HEK293 (cell line): ENCODE results near the gene ATOH8.

Experiments
- CTCF ChIA-PET: fragments of 350-600 bp; formaldehyde crosslinking; extraction: SDS; loops from one replicate; lab custom pipeline; 2021; ENCODE audit warnings: antibody characterized with exemption; lab: Yijun Ruan, JAX
- POLR2A ChIA-PET: fragments of 300-600 bp; formaldehyde crosslinking; extraction: SDS; loops from one replicate; lab custom pipeline; 2020; ENCODE audit warnings: antibody characterized with exemption, inconsistent platforms; lab: Yijun Ruan, JAX
- H3K27ac ChIP-seq: fragments of 200-500 bp; sonication (Bioruptor generic); 2 replicates; pipeline ENCODE4 v1.5.1; 2014; ENCODE audit warnings: low read depth, low read length, control low read depth, inconsistent platforms; ENCODE audit errors: extremely low read depth
- H3K36me3 ChIP-seq, 2 experiments: fragments of 200-500 bp in 1 of 2; sonication (Bioruptor generic) in 1 of 2; 1 replicate in 1 of 2; 2 replicates in 1 of 2; pipeline ENCODE4 v1.5.1; 2014 to 2017; ENCODE audit warnings: inconsistent platforms in 2 of 2, low read length in 2 of 2; ENCODE audit not compliant: control insufficient read depth in 2 of 2, insufficient read depth in 1 of 2
- H3K4me1 ChIP-seq: fragments of 200-500 bp; sonication (Bioruptor generic); 2 replicates; pipeline ENCODE4 v1.5.1; 2014; ENCODE audit warnings: mild to moderate bottlenecking, low read length, inconsistent platforms; ENCODE audit not compliant: control insufficient read depth, insufficient read depth
- H3K4me3 ChIP-seq: 2 replicates; pipeline ENCODE4 v1.5.1; 2011; ENCODE audit warnings: low read depth, mild to moderate bottlenecking, control low read depth, low read length, moderate library complexity
- H3K9me3 ChIP-seq: fragments of 200-500 bp; sonication (Bioruptor generic); 2 replicates; pipeline ENCODE4 v1.5.1; 2014; ENCODE audit warnings: low read depth, low read length, inconsistent platforms; ENCODE audit not compliant: control insufficient read depth, insufficient read depth
- GFI1B ChIP-seq: fragments of 450-650 bp; formaldehyde crosslinking; IDR thresholded peaks from 2 replicates; pipeline ENCODE4 v1.5.1; 2016; ENCODE audit warnings: missing biosample characterization, missing genetic modification characterization
- GLIS1 ChIP-seq: fragments of 450-650 bp; formaldehyde crosslinking; IDR thresholded peaks from 2 replicates; pipeline ENCODE4 v1.5.1; 2016; ENCODE audit warnings: missing biosample characterization, missing genetic modification characterization
- HOXA7 ChIP-seq: sonication (generic); formaldehyde crosslinking; IDR thresholded peaks from 2 replicates; pipeline ENCODE4 v1.8.1; 2022; ENCODE audit warnings: missing genetic modification reagents, borderline replicate concordance
- KLF8 ChIP-seq: fragments of 450-650 bp; formaldehyde crosslinking; IDR thresholded peaks from 2 replicates; pipeline ENCODE4 v1.5.1; 2016; ENCODE audit warnings: missing biosample characterization, missing genetic modification characterization
- REST ChIP-seq: fragments of 450-650 bp; formaldehyde crosslinking; IDR thresholded peaks from 2 replicates; pipeline ENCODE4 v1.5.1; 2016; ENCODE audit warnings: missing biosample characterization, missing genetic modification characterization
- ZBTB1 ChIP-seq: fragments of 450-650 bp; formaldehyde crosslinking; IDR thresholded peaks from 2 replicates; pipeline ENCODE4 v1.5.1; 2016; ENCODE audit warnings: missing biosample characterization, missing genetic modification characterization
- ZFHX2 ChIP-seq: fragments of 450-650 bp; formaldehyde crosslinking; conservative IDR thresholded peaks from 2 replicates; pipeline ENCODE4 v1.5.1; 2016; ENCODE audit warnings: missing biosample characterization, missing genetic modification characterization
- ZNF112 ChIP-seq: fragments of 450-650 bp; formaldehyde crosslinking; IDR thresholded peaks from 2 replicates; pipeline ENCODE4 v1.5.0; 2017; ENCODE audit warnings: missing biosample characterization, missing genetic modification characterization
- ZNF211 ChIP-seq: fragments of 450-650 bp; formaldehyde crosslinking; IDR thresholded peaks from 2 replicates; pipeline ENCODE4 v1.5.1; 2016; ENCODE audit warnings: low read depth, missing biosample characterization, missing genetic modification characterization
- ZNF214 ChIP-seq: fragments of 450-650 bp; formaldehyde crosslinking; IDR thresholded peaks from 2 replicates; pipeline ENCODE4 v1.5.1; 2017; ENCODE audit warnings: missing biosample characterization, mild to moderate bottlenecking, missing genetic modification characterization, borderline replicate concordance
- ZNF354C ChIP-seq: fragments of 450-650 bp; formaldehyde crosslinking; IDR thresholded peaks from 2 replicates; pipeline ENCODE4 v1.5.1; 2016; ENCODE audit warnings: missing biosample characterization, missing genetic modification characterization, low read depth, borderline replicate concordance
- ZNF514 ChIP-seq: fragments of 450-650 bp; formaldehyde crosslinking; IDR thresholded peaks from 2 replicates; pipeline ENCODE4 v1.5.1; 2016; ENCODE audit warnings: missing biosample characterization, missing genetic modification characterization
- ZNF610 ChIP-seq: fragments of 450-650 bp; formaldehyde crosslinking; IDR thresholded peaks from 2 replicates; pipeline ENCODE4 v1.5.1; 2016; ENCODE audit warnings: missing biosample characterization, missing genetic modification characterization, borderline replicate concordance
- ZNF626 ChIP-seq: fragments of 450-650 bp; sonication (Bioruptor Pico); formaldehyde crosslinking; IDR thresholded peaks from 2 replicates; pipeline ENCODE4 v1.5.1; 2018; ENCODE audit warnings: missing biosample characterization, missing genetic modification characterization, inconsistent platforms
- ZNF747 ChIP-seq: fragments of 450-650 bp; formaldehyde crosslinking; IDR thresholded peaks from 2 replicates; pipeline ENCODE4 v1.5.1; 2016; ENCODE audit warnings: missing biosample characterization, missing genetic modification characterization
- ZSCAN18 ChIP-seq: fragments of 450-650 bp; formaldehyde crosslinking; IDR thresholded peaks from 2 replicates; pipeline ENCODE4 v1.5.1; 2016; ENCODE audit warnings: missing biosample characterization, missing genetic modification characterization
- TF ChIP-seq, protein P1 (sequence below): fragments of 450-650 bp; formaldehyde crosslinking; IDR thresholded peaks from 2 replicates; pipeline ENCODE4 v1.5.1; 2017; ENCODE audit warnings: missing biosample characterization, missing genetic modification characterization

Gene ATOH8

DNA sequence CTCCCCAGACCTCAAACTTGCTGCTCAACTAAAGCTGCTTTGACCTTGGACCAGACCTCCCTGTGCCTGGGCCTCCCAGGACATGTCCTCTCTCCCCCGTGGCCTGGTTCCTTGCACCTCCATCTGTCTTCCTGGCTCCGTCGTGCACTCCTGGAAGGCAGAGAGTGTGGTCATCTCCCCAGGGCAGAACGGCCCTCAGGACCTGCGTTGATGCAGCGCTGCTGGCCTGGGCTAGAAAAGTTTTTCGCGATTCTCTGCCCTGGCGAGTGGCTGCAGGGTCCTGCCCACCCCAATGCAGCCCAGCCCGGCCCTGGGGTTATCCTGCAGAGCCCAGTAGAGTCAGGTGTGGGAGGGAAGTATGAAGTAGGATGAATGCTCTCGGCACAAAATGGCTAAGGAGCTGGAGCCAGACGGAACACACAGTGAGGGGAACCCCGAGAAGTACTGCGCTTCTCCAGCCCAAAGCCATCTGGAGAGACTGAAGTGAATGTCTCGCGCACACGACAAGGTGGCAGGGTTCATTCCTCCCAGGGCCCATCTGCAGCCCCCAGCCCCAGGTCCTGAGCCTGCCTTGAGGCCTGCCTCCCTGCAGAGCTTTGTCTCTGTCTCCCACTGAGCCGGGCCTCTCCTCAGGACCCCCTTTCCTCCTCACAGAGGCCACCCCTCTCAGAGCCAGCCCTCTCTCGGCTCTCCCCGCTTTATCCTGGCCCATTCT lies 41.7 kb downstream of the ATOH8 start:
- POLR2A ChIA-PET, result interaction anchor here (0.6 kb wide), 1 partner anchor 479 kb away, joined by 3 read pairs; no protein-coding TSS in a partner anchor
- CTCF ChIA-PET, result interaction anchor here (0.7 to 1.6 kb wide), 6 partner anchors 9 to 67 kb away, joined by 3 to 11 read pairs (median 4); partner anchors contain the start of gene ATOH8

GRCh38 chr2:85796046-85796340 lies 42.2 kb downstream of the ATOH8 start:
- H3K4me1 ChIP-seq, result peaks cover 12% of the 10 kb centered on the region; the same call in 1 of the 2 replicates
- no peaks in the 10 kb centered on the region for H3K9me3 ChIP-seq
- ChIA-PET CTCF (interaction anchor here (0.7 to 1.6 kb wide), 2 partner anchors 59 to 67 kb away, joined by 3 to 4 read pairs; no protein-coding TSS in a partner anchor), POLR2A (interaction anchor here (0.6 kb wide), 1 partner anchor 479 kb away, joined by 3 read pairs; no protein-coding TSS in a partner anchor)
- H3K27ac ChIP-seq, result no peak overlapping the region
- no peak overlapping the region for H3K4me3 ChIP-seq
- H3K36me3 ChIP-seq, result no peaks in the 10 kb centered on the region
- TF ChIP-seq GLIS1 (no peak), ZNF514 (tag by site-specific recombination) (no peak), KLF8 (tag by site-specific recombination) (no peak)
- TF ChIP-seq, protein P1, sequence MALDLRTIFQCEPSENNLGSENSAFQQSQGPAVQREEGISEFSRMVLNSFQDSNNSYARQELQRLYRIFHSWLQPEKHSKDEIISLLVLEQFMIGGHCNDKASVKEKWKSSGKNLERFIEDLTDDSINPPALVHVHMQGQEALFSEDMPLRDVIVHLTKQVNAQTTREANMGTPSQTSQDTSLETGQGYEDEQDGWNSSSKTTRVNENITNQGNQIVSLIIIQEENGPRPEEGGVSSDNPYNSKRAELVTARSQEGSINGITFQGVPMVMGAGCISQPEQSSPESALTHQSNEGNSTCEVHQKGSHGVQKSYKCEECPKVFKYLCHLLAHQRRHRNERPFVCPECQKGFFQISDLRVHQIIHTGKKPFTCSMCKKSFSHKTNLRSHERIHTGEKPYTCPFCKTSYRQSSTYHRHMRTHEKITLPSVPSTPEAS (tag by site-specific recombination), result no peak

More for the DNA sequence above, 41.7 kb downstream of the ATOH8 start:
- no peak overlapping the region for H3K27ac ChIP-seq
- no peaks in the 10 kb centered on the region for H3K9me3 ChIP-seq
- TF ChIP-seq ZNF211 (no peak), ZNF214 (tag by site-specific recombination) (no peak), ZNF747 (tag by site-specific recombination) (no peak), ZBTB1 (no peak), ZSCAN18 (tag by site-specific recombination) (no peak), GFI1B (tag by site-specific recombination) (no peak), ZNF626 (tag by site-specific recombination) (no peak), KLF8 (tag by site-specific recombination) (no peak), HOXA7 (CRISPR knock-in tag) (no peak), ZNF354C (no peak), ZFHX2 (no peak), ZNF610 (no peak)
- H3K36me3 ChIP-seq, result no peaks in the 10 kb centered on the region
- H3K4me3 ChIP-seq, result no peak overlapping the region
- H3K4me1 ChIP-seq, result peaks cover 12% of the 10 kb centered on the region; the same call in 1 of the 2 replicates

GRCh38 chr2:85796341-85797262 lies 42.8 kb downstream of the ATOH8 start:
- no peaks in the 10 kb centered on the region for H3K9me3 ChIP-seq
- ChIA-PET CTCF (interaction anchor here (0.7 to 2.3 kb wide), 5 partner anchors 43 to 68 kb away, joined by 3 to 20 read pairs (median 9); partner anchors contain the start of gene ATOH8), POLR2A (interaction anchor here (0.9 kb wide), 1 partner anchor 54 kb away, joined by 4 read pairs; no protein-coding TSS in a partner anchor)
- peaks cover 12% of the 10 kb centered on the region; the same call in 1 of the 2 replicates for H3K4me1 ChIP-seq
- no peaks in the 10 kb centered on the region for H3K36me3 ChIP-seq
- TF ChIP-seq ZNF112 (no peak), REST (tag by site-specific recombination) (peak; percentile 73)
- H3K4me3 ChIP-seq, result no peak overlapping the region
- no peak overlapping the region for H3K27ac ChIP-seq
